Measurements from ENCODE around the gene YIPF6. TPM values are rescaled to one million over a fixed set of nuclear protein-coding genes. Genes with fewer than 3 reads are reported as not detected.

YIPF6 gene
- total and polyA plus RNA-seq, 2 of the 13 experiments (the other 11 are each of a cell fraction or from before 2014, with no cell fraction given), result 37.8 to 43.6 TPM

DNA sequence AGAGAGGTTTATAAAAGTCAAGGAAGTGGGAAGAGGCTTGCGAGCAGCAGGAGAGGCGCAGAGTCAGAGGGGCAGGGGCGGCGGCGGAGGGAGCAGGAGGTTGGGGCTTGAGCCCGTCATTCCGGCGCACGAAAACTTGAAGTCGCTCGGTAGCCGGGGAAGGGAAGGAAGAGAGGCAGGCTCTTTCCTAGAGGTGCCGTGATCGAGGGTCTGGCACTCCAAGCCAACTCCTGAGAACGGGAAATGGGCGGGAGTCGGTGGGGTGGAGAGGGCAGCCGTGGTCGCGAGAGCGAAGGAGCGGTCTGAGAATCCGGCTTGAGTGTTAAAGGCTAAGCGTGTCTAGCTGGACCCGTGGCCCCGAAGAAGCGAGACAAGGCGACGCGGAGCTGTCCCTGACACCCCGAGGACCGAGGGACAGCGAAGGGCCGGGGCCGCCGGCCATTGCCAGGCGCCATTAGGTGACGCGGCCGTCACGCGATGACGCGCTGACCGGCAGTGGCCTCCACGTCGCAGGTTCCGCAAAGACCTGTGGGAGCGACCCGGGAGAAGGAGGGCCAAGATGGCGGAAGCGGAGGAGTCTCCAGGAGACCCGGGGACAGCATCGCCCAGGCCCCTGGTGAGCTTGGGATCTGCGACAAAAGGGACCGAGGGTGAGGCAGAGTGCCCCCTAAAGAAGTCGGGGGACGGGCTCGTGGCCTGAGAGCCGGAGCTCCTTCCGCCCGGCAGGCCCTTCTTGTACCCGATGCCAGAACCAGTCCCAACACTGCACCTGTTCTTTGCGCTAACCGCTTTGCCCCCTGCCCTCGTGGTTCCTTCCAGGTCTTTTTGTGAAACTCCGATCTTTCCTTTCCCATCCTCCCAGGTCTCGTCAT lies at the start of gene YIPF6 (continued):
- TF ChIP-seq, protein P1, sequence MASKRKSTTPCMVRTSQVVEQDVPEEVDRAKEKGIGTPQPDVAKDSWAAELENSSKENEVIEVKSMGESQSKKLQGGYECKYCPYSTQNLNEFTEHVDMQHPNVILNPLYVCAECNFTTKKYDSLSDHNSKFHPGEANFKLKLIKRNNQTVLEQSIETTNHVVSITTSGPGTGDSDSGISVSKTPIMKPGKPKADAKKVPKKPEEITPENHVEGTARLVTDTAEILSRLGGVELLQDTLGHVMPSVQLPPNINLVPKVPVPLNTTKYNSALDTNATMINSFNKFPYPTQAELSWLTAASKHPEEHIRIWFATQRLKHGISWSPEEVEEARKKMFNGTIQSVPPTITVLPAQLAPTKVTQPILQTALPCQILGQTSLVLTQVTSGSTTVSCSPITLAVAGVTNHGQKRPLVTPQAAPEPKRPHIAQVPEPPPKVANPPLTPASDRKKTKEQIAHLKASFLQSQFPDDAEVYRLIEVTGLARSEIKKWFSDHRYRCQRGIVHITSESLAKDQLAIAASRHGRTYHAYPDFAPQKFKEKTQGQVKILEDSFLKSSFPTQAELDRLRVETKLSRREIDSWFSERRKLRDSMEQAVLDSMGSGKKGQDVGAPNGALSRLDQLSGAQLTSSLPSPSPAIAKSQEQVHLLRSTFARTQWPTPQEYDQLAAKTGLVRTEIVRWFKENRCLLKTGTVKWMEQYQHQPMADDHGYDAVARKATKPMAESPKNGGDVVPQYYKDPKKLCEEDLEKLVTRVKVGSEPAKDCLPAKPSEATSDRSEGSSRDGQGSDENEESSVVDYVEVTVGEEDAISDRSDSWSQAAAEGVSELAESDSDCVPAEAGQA (IDR thresholded peaks at IDR 0.05; ENCODE audit: low read depth), result peak; percentile 91
- TF ChIP-seq, protein P1 (CRISPR knock-in tag; IDR thresholded peaks at IDR 0.05; ENCODE audit: borderline replicate concordance), result no peak
- TF ChIP-seq PRDM4 (CRISPR knock-in tag; IDR thresholded peaks at IDR 0.05; ENCODE audit: borderline replicate concordance), result no peak
- TF ChIP-seq ZNF563 (CRISPR knock-in tag; IDR thresholded peaks at IDR 0.05), result peak; percentile 42; the same call in 1 of the 2 replicates
- no peak for TF ChIP-seq MEIS1 (CRISPR knock-in tag; IDR thresholded peaks at IDR 0.05; ENCODE audit: borderline replicate concordance)
- TF ChIP-seq ZNF891 (CRISPR knock-in tag; IDR thresholded peaks at IDR 0.05), result 0 out of 2 replicates have a peak, but pooled peaks have one; percentile 68
- TF ChIP-seq MIER3 (CRISPR knock-in tag; IDR thresholded peaks at IDR 0.05; ENCODE audit: borderline replicate concordance), result no peak
- TF ChIP-seq ZNF430 (CRISPR knock-in tag; IDR thresholded peaks at IDR 0.05), result peak; percentile 45; the same call in 1 of the 2 replicates
- peak; percentile 37; the same call in 1 of the 2 replicates for TF ChIP-seq ARNT2 (CRISPR knock-in tag; IDR thresholded peaks at IDR 0.05; ENCODE audit: low read depth)
- TF ChIP-seq IKZF1 (IDR thresholded peaks at IDR 0.05), result no peak
- TF ChIP-seq FOXA3 (CRISPR knock-in tag; IDR thresholded peaks at IDR 0.05), result 0 out of 2 replicates have a peak, but pooled peaks have one; percentile 27
- TF ChIP-seq DRAP1 (CRISPR knock-in tag; IDR thresholded peaks at IDR 0.05), result peak; percentile 67; the same call in 1 of the 2 replicates
- TF ChIP-seq HNRNPL (IDR thresholded peaks at IDR 0.05; ENCODE audit: low read depth, low read length), result 0 out of 2 replicates have a peak, but pooled peaks have one; percentile 27
- 0 out of 2 replicates have a peak, but pooled peaks have one; percentile 18 for TF ChIP-seq ZNF230 (CRISPR knock-in tag; IDR thresholded peaks at IDR 0.05)
- TF ChIP-seq SOX5 (CRISPR knock-in tag; IDR thresholded peaks at IDR 0.05; ENCODE audit: borderline replicate concordance), result peak; percentile 12; the same call in 1 of the 2 replicates
- TF ChIP-seq CCDC6 (CRISPR knock-in tag; IDR thresholded peaks at IDR 0.05), result 0 out of 2 replicates have a peak, but pooled peaks have one; percentile 26
- TF ChIP-seq SALL1 (CRISPR knock-in tag; IDR thresholded peaks at IDR 0.05), result peak; percentile 55; the same call in 1 of the 2 replicates
- TF ChIP-seq FOSL2 (CRISPR knock-in tag; IDR thresholded peaks at IDR 0.05), result peak; percentile 53

Data from HepG2 (cell line).